WTC11 (cell line): ENCODE measurements around the gene MX2.

Source experiments
- CTCF ChIP-seq: fragments of 200-600 bp; IDR thresholded peaks from 2 replicates; pipeline ENCODE4 v1.8.0; 2022; ENCODE audit warnings: antibody characterized with exemption
- ELF4 ChIP-seq: sonication (generic); formaldehyde crosslinking; IDR thresholded peaks from 2 replicates; pipeline ENCODE4 v1.8.1; 2022; ENCODE audit warnings: low read depth, mild to moderate bottlenecking, moderate library complexity, missing genetic modification reagents
- HMGXB4 ChIP-seq: sonication (generic); formaldehyde crosslinking; IDR thresholded peaks from 2 replicates; pipeline ENCODE4 v1.8.1; 2023; ENCODE audit warnings: mild to moderate bottlenecking, moderate library complexity, missing genetic modification reagents
- NFYB ChIP-seq: sonication (generic); formaldehyde crosslinking; conservative IDR thresholded peaks from 2 replicates; pipeline ENCODE4 v1.8.0; 2022; ENCODE audit warnings: low read depth, missing genetic modification reagents
- USF1 ChIP-seq: sonication (generic); formaldehyde crosslinking; IDR thresholded peaks from 2 replicates; pipeline ENCODE4 v1.8.0; 2022; ENCODE audit warnings: mild to moderate bottlenecking, missing genetic modification reagents
- ZNF232 ChIP-seq: sonication (generic); formaldehyde crosslinking; IDR thresholded peaks from 2 replicates; pipeline ENCODE4 v1.8.0; 2022; ENCODE audit warnings: mild to moderate bottlenecking, missing genetic modification reagents
- TF ChIP-seq, protein P1 (sequence below): sonication (generic); formaldehyde crosslinking; IDR thresholded peaks from 2 replicates; pipeline ENCODE4 v1.8.1; 2023; ENCODE audit warnings: mild to moderate bottlenecking, missing genetic modification reagents

GRCh38 chr21:41431788-41432548 is 70.1 kb downstream of the MX2 start:
- TF ChIP-seq CTCF (no peak), USF1 (CRISPR knock-in tag) (no peak), NFYB (no peak), ELF4 (CRISPR knock-in tag) (no peak), HMGXB4 (no peak), ZNF232 (no peak)
- TF ChIP-seq, protein P1, sequence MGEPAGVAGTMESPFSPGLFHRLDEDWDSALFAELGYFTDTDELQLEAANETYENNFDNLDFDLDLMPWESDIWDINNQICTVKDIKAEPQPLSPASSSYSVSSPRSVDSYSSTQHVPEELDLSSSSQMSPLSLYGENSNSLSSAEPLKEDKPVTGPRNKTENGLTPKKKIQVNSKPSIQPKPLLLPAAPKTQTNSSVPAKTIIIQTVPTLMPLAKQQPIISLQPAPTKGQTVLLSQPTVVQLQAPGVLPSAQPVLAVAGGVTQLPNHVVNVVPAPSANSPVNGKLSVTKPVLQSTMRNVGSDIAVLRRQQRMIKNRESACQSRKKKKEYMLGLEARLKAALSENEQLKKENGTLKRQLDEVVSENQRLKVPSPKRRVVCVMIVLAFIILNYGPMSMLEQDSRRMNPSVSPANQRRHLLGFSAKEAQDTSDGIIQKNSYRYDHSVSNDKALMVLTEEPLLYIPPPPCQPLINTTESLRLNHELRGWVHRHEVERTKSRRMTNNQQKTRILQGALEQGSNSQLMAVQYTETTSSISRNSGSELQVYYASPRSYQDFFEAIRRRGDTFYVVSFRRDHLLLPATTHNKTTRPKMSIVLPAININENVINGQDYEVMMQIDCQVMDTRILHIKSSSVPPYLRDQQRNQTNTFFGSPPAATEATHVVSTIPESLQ (CRISPR knock-in tag): no peak
